HL-60 (cell line): ENCODE results near the gene SULT2B1.

Experiments
- DNase-seq, 2 experiments: peaks; one replicate each; pipeline ENCODE4 v3.0.0-alpha.2; 2010 to 2020; ENCODE audit warnings: low read depth in 1 of 2, low spot score in 1 of 2
- H3K27ac ChIP-seq: fragments of 250-450 bp; sonication (Bioruptor Pico); replicated peaks from 2 replicates; pipeline ENCODE4 v1.5.1; 2020; ENCODE audit warnings: mild to moderate bottlenecking, moderate library complexity
- H3K27me3 ChIP-seq: fragments of 250-450 bp; sonication (Bioruptor Pico); 2 replicates; pipeline ENCODE4 v1.5.1; 2021; ENCODE audit warnings: mild to moderate bottlenecking, moderate library complexity; ENCODE audit not compliant: insufficient read depth, poor library complexity, severe bottlenecking
- H3K4me3 ChIP-seq: replicated peaks from 2 replicates; pipeline ENCODE4 v1.5.1; 2011; ENCODE audit warnings: mild to moderate bottlenecking, control low read depth, low read length; ENCODE audit not compliant: insufficient read depth
- CTCF ChIP-seq: IDR thresholded peaks from one replicate; pipeline ENCODE4 v1.5.1; 2011; ENCODE audit warnings: low read length, control low read depth, inconsistent platforms; ENCODE audit not compliant: insufficient read depth
- GABPA ChIP-seq: IDR thresholded peaks from 2 replicates; pipeline ENCODE4 v1.6.1; 2012; ENCODE audit warnings: low read depth
- POLR2AphosphoS5 ChIP-seq: IDR thresholded peaks from 2 replicates; pipeline ENCODE4 v1.6.1; 2012; ENCODE audit warnings: low read depth
- REST ChIP-seq: IDR thresholded peaks from 2 replicates; pipeline ENCODE4 v1.6.1; 2012; ENCODE audit warnings: low read depth; ENCODE audit not compliant: insufficient replicate concordance
- SPI1 ChIP-seq: IDR thresholded peaks from 2 replicates; pipeline ENCODE4 v1.6.1; 2012; ENCODE audit warnings: low read depth, mild to moderate bottlenecking, borderline replicate concordance

The SULT2B1 gene

GRCh38 chr19:48635263-48635965, 83.4 kb downstream of the SULT2B1 start:
- peak overlapping the region; percentile 96 for H3K27ac ChIP-seq
- DNase-seq: peak in 1 of 2 experiments; percentile 58

GRCh38 chr19:48635966-48636858, 84.2 kb downstream of the SULT2B1 start:
- H3K27me3 ChIP-seq: no peaks in the 10 kb centered on the region
- TF ChIP-seq SPI1: no peak
- TF ChIP-seq REST: no peak
- TF ChIP-seq GABPA: no peak
- no peak for TF ChIP-seq CTCF
- TF ChIP-seq POLR2AphosphoS5: no peak
- H3K27ac ChIP-seq: peak overlapping the region; percentile 96
- peak overlapping the region; percentile 87 for H3K4me3 ChIP-seq
- peak in 1 of 2 experiments; percentile 51 for DNase-seq

More at GRCh38 chr19:48635263-48635965, 83.4 kb downstream of the SULT2B1 start:
- Histone ChIP-seq H3K4me3 (peak overlapping the region; percentile 87), H3K27me3 (no peaks in the 10 kb centered on the region)
- peak; percentile 24; the same call in 1 of the 2 replicates for TF ChIP-seq POLR2AphosphoS5
- no peak for TF ChIP-seq GABPA

- no peaks in the 10 kb centered on the region for H3K27me3 ChIP-seq
- DNase-seq: peak in 1 of 2 experiments; percentile 71
- H3K4me3 ChIP-seq: peak within 1 kb of the TSS; percentile 87
- H3K27ac ChIP-seq: peak within 1 kb of the TSS; percentile 96
- TF ChIP-seq POLR2AphosphoS5 (peak; percentile 56; the same call in 1 of the 2 replicates), CTCF (no peak)
Measured at GRCh38 chr19:48636859-48637448, 85.0 kb downstream of the SULT2B1 start, which contains the start of gene DBP. TSS of gene DBP (minus strand) at chr19:48637379. CDS start at chr19:48636994, 385 bp downstream.

- Histone ChIP-seq H3K4me3 (peak overlapping the region; percentile 87), H3K27me3 (no peaks in the 10 kb centered on the region), H3K27ac (peak overlapping the region; percentile 96)
- DNase-seq: peak; percentile 99 to 100
- no peak for TF ChIP-seq SPI1
Measured at GRCh38 chr19:48637449-48637947, 85.5 kb downstream of the SULT2B1 start.
